HAP-1 (cell line): ENCODE results near the gene DNPH1.
A peak's percentile ranks its signal among the peaks of the same experiment; 100 is the strongest.

Source experiments
- DNase-seq, 2 experiments: peaks; one replicate each; pipeline ENCODE4 v3.0.0-alpha.2; 2016 to 2020; ENCODE audit warnings: low spot score in 2 of 2
- H3K27me3 ChIP-seq: fragments of 250-450 bp; sonication (Bioruptor Pico); 2 replicates; pipeline ENCODE4 v1.5.1; 2020; ENCODE audit warnings: low read depth, mild to moderate bottlenecking, moderate library complexity
- H3K36me3 ChIP-seq: fragments of 250-450 bp; sonication (Bioruptor Pico); replicated peaks from 2 replicates; pipeline ENCODE4 v1.5.1; 2020; ENCODE audit warnings: mild to moderate bottlenecking
- H3K4me1 ChIP-seq: fragments of 250-450 bp; sonication (Bioruptor Pico); 2 replicates; pipeline ENCODE4 v1.5.1; 2020; ENCODE audit warnings: mild to moderate bottlenecking
- H3K4me3 ChIP-seq: fragments of 250-450 bp; sonication (Bioruptor Pico); 2 replicates; pipeline ENCODE4 v1.5.1; 2020; ENCODE audit warnings: mild to moderate bottlenecking, moderate library complexity
- H3K9me3 ChIP-seq: fragments of 250-450 bp; sonication (Bioruptor Pico); 2 replicates; pipeline ENCODE4 v1.5.1; 2020; ENCODE audit warnings: mild to moderate bottlenecking, moderate library complexity
- in situ Hi-C: fragments of 300-500 bp; cut with MboI; formaldehyde crosslinking; loops from 3 replicates; pipeline ENCODE4 v1.14.3; 2020; ENCODE audit warnings: low sequenced_read_pairs, inconsistent platforms, mixed read lengths

The DNPH1 gene

GRCh38 chr6:43269273-43270007, 40.2 kb upstream of the DNPH1 start:
- H3K4me1 ChIP-seq, result peaks cover 17% of the 10 kb centered on the region
- peak; percentile 33 to 81 for DNase-seq
- H3K9me3 ChIP-seq, result no peaks in the 10 kb centered on the region
- no peaks in the 10 kb centered on the region for H3K27me3 ChIP-seq
- H3K36me3 ChIP-seq, result no peaks in the 10 kb centered on the region
- peak overlapping the region; percentile 7; the same call in 1 of the 2 replicates for H3K4me3 ChIP-seq
- in situ Hi-C loops, result no loop called here

DNA sequence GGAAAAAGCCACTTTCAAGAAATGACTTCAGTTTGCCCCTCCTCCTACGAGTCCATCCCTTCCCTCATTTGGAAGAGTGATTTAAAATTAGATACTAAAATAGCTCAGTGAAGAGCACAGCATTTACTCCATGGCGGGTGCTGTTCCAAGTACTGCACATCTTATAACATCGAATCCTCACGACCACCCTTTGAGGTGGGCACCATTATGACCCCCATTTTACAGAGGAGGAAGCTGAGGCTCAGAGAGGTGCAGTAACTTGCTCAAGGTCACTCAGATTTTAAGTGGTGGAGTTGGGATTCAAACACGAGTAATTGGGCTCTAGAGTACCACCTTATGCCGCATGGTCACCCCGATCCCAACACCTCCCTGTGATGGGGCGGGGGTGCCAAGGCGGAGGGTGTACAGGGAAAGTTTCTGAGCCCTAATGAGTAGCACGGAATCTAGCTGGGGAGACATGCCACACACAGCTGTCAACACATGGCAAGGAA, 39.5 kb upstream of the DNPH1 start:
- in situ Hi-C loops, result no loop called here
- no peaks in the 10 kb centered on the region for H3K27me3 ChIP-seq
- H3K9me3 ChIP-seq, result no peaks in the 10 kb centered on the region
- H3K4me1 ChIP-seq, result peaks cover 17% of the 10 kb centered on the region
- no peak for DNase-seq
- no peaks in the 10 kb centered on the region for H3K36me3 ChIP-seq
- no peak overlapping the region for H3K4me3 ChIP-seq

DNA sequence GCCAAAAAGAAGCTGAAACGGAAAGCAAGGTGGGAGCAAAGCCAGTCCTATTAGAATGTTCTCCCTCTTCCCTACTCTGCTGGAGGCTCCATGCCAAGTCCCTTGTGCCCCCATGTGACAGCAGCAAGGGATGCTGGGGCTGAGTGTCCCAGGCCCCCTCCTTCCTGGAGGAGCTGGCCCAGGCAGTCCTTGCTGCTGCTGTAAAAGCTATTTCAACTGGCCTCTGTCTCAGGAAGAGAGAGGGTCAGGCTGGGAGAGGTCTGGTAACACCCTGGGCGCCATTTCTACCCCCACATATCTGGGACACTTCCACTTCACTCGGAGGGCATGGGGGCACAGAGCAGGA, 39.0 kb upstream of the DNPH1 start:
- Histone ChIP-seq H3K4me1 (peaks cover 17% of the 10 kb centered on the region), H3K27me3 (no peaks in the 10 kb centered on the region), H3K36me3 (no peaks in the 10 kb centered on the region), H3K9me3 (no peaks in the 10 kb centered on the region), H3K4me3 (no peak overlapping the region)
- in situ Hi-C loops, result no loop called here
- no peak for DNase-seq

DNA sequence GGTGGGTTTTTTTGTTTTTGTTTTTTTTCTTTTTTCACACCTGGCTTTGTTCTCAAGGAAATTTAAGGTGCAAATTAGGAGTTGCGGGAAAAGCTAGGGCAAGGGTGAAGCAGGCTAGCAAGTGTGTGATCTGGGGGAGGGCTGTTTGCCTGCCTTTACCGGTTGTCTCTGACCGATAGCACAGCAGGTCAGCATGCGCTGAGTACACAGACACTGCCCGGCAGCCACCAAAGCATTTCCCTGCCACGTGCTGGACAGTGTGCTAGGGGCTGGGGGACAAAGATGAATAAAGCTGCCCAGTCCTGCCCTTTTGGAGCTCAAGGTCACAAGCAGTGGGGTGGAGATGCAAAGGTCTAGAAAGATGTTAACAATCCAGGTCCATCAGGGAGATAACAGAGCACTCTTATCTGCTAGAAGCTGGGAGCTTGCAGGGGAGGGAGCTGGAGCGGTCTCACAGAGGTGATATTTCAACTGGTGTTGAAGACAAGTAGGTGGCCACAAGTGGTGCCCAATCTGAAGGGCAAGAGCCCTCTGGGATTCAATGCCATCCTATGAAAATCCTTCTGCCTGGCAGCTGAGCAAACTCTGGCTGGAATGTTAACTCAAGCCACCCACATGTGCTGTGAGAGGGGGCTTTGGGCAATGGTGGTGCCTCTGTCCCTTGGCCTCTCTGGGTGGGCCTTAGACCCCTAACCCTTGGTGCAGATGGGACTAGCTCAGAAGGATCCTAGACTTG, 38.5 kb upstream of the DNPH1 start:
- no peak overlapping the region for H3K4me3 ChIP-seq
- no peaks in the 10 kb centered on the region for H3K27me3 ChIP-seq
- no peaks in the 10 kb centered on the region for H3K9me3 ChIP-seq
- in situ Hi-C loops, result no loop called here
- peaks cover 17% of the 10 kb centered on the region for H3K4me1 ChIP-seq
- DNase-seq, result no peak
- H3K36me3 ChIP-seq, result no peaks in the 10 kb centered on the region

DNA sequence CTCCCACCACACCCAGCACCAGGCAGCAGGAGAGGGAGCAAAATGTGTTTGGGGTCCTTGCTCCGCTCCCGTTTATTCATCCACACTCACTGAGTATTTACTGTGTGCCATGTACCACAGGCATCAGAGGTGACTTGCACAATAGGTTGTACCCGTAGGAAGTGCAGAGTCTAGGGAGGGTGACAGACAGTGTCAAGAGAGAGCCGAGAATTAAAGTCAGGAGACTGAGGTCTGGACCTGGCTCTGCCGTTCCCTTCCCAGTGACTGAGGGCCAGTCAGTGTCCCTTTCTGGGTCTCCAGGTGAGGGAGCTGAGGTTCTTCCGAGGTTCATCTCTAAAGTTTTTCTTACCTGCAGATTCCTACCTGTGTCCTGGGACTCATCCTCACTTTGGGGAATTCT, 36.3 kb upstream of the DNPH1 start:
- Histone ChIP-seq H3K4me3 (no peak overlapping the region), H3K9me3 (no peaks in the 10 kb centered on the region), H3K36me3 (no peaks in the 10 kb centered on the region), H3K27me3 (no peaks in the 10 kb centered on the region), H3K4me1 (peaks cover 17% of the 10 kb centered on the region)
- DNase-seq, result no peak
- in situ Hi-C loops, result no loop called here

- peaks cover 8% of the 10 kb centered on the region for H3K4me1 ChIP-seq
- in situ Hi-C loops, result loop anchor here (5.0 kb wide), 2 partner anchors 73 to 243 kb away; no protein-coding TSS in a partner anchor
- no peaks in the 10 kb centered on the region for H3K27me3 ChIP-seq
- H3K36me3 ChIP-seq, result no peaks in the 10 kb centered on the region
- DNase-seq, result no peak
- H3K9me3 ChIP-seq, result no peaks in the 10 kb centered on the region
- H3K4me3 ChIP-seq, result no peak overlapping the region
Measured at GRCh38 chr6:43264599-43265145, 35.4 kb upstream of the DNPH1 start.

DNA sequence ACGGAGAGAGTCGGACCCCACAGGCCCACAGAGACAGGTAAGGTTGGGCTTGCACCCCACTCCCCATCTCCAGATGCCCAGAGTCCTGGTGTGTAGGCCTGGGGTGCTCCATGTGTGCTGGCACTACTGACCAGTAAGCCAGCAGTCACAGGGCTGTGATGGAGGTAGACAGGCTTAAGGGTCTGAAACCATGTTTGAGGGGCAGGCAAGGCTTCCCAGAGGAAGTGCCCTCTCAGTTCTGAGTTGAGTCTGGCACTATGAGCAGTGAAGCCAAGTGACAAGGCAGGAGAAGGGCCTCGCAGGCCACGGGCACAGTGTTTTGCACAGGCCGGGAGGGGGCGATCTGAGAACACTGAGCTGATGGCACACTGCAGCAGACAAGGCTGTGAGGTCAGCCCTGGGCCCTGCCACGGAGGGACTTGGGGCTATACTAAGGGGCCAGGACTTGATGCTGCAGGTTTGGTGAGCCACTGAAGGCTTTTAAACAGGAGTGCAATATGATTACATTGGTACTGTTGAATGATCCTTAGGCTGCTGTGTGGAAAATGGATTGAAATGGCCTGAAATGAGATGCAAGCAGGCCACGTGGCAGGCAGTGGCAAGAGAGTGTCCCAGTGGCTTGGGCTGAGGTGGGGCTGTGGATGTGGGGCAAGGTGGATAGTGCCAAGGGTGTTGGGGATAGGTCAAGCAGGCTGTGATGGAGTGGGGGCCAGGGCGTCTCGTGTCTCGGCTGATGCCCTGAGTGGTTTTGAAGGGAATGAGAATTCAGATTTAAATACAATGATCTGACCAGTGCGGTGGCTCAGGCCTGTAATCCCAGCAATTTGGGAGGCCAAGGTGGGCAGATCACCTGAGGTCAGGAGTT, 34.3 kb upstream of the DNPH1 start:
- in situ Hi-C loops, result loop anchor here (5.0 kb wide), 2 partner anchors 74 to 244 kb away; no protein-coding TSS in a partner anchor

DNA sequence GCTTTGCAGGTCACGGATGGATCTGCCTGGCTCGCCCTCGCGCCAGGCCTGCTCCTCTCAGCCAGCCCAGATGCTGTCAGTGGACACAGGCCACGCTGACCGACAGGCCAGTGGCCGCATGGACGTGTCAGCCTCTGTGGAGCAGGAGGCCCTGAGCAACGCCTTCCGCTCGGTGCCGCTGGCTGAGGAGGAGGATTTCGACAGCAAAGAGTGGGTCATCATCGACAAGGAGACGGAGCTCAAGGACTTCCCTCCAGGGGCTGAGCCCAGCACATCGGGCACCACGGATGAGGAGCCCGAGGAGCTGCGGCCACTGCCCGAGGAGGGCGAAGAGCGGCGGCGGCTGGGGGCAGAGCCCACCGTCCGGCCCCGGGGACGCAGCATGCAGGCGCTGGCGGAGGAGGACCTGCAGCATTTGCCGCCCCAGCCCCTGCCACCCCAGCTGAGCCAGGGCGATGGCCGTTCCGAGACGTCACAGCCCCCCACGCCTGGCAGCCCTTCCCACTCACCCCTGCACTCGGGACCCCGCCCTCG, 33.6 kb upstream of the DNPH1 start:
- H3K36me3 ChIP-seq, result no peaks in the 10 kb centered on the region
- no peak overlapping the region for H3K4me3 ChIP-seq
- no peaks in the 10 kb centered on the region for H3K27me3 ChIP-seq
- no peak for DNase-seq
- in situ Hi-C loops, result loop anchor here (5.0 kb wide), 2 partner anchors 74 to 244 kb away; no protein-coding TSS in a partner anchor
- no peaks in the 10 kb centered on the region for H3K4me1 ChIP-seq
- H3K9me3 ChIP-seq, result no peaks in the 10 kb centered on the region

More for the DNA sequence above, 34.3 kb upstream of the DNPH1 start:
- H3K4me1 ChIP-seq, result no peaks in the 10 kb centered on the region
- H3K9me3 ChIP-seq, result no peaks in the 10 kb centered on the region
- H3K27me3 ChIP-seq, result no peaks in the 10 kb centered on the region
- DNase-seq, result peak; percentile 62 to 87
- H3K4me3 ChIP-seq, result no peak overlapping the region
- H3K36me3 ChIP-seq, result no peaks in the 10 kb centered on the region

- no peak for DNase-seq
- Histone ChIP-seq H3K4me1 (no peaks in the 10 kb centered on the region), H3K27me3 (no peaks in the 10 kb centered on the region), H3K36me3 (no peaks in the 10 kb centered on the region), H3K9me3 (no peaks in the 10 kb centered on the region), H3K4me3 (no peak overlapping the region)
- in situ Hi-C loops, result loop anchor here (5.0 kb wide), 2 partner anchors 75 to 245 kb away; no protein-coding TSS in a partner anchor
Measured at GRCh38 chr6:43262000-43262779, 32.9 kb upstream of the DNPH1 start.

DNA sequence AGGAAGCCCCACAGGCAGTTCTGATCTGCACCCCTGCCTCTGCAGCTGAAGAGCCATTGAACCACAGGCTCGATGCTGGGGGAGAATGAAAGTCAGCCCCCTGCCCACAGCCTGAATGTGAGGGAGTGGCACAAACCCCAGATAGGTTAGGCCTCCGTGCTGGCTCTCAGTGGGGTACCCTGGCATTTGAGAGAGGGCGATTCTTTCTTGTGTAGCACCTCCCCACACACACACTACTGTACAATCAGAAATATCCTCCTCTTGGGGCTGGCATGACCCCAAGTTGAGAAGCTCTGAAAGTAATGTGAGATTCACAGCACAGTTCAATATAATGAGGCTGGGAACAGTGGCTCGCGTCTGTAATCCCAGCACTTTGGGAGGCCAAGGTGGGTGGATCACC, 31.9 kb upstream of the DNPH1 start:
- in situ Hi-C loops, result loop anchor here (5.0 kb wide), 2 partner anchors 76 to 246 kb away; no protein-coding TSS in a partner anchor
- Histone ChIP-seq H3K36me3 (no peaks in the 10 kb centered on the region), H3K9me3 (no peaks in the 10 kb centered on the region), H3K4me3 (no peak overlapping the region), H3K27me3 (no peaks in the 10 kb centered on the region), H3K4me1 (no peaks in the 10 kb centered on the region)
- DNase-seq, result no peak

GRCh38 chr6:43260791-43261190, 31.5 kb upstream of the DNPH1 start:
- in situ Hi-C loops, result loop anchor here (5.0 kb wide), 2 partner anchors 77 to 247 kb away; no protein-coding TSS in a partner anchor
- no peaks in the 10 kb centered on the region for H3K4me1 ChIP-seq
- H3K4me3 ChIP-seq, result no peak overlapping the region
- no peaks in the 10 kb centered on the region for H3K9me3 ChIP-seq
- no peaks in the 10 kb centered on the region for H3K36me3 ChIP-seq
- DNase-seq, result no peak
- no peaks in the 10 kb centered on the region for H3K27me3 ChIP-seq

- DNase-seq, result no peak
- in situ Hi-C loops, result no loop called here
Measured at GRCh38 chr6:43258807-43259686, 29.8 kb upstream of the DNPH1 start.

More at GRCh38 chr6:43258807-43259686, 29.8 kb upstream of the DNPH1 start:
- no peaks in the 10 kb centered on the region for H3K9me3 ChIP-seq
- H3K36me3 ChIP-seq, result no peaks in the 10 kb centered on the region
- H3K4me3 ChIP-seq, result no peak overlapping the region
- H3K27me3 ChIP-seq, result no peaks in the 10 kb centered on the region
- H3K4me1 ChIP-seq, result no peaks in the 10 kb centered on the region
